Tibial nerve (tissue), 4 donors: ENCODE measurements around the gene COL9A3. TPM values are rescaled to one million over a fixed set of nuclear protein-coding genes. Genes with fewer than 3 reads are reported as not detected.
A peak's percentile ranks its signal among the peaks of the same experiment; 100 is the strongest.

Source experiments
- DNase-seq, 2 donors: peaks; one replicate each; pipeline ENCODE4 v3.0.0-alpha.2; 2019; ENCODE audit warnings: low spot score in 2 of 2
- H3K27ac ChIP-seq, 4 donors: fragments of 200-600 bp; sonication (generic) in 3 of 4; one replicate each; pipeline ENCODE4 v1.5.1; 2017 to 2019; ENCODE audit warnings: mild to moderate bottlenecking in 1 of 4
- H3K27me3 ChIP-seq, 2 donors: fragments of 200-600 bp; sonication (generic) in 1 of 2; one replicate each; pipeline versions ENCODE4 v1.5.1 to v1.6.0; 2017 to 2019
- H3K36me3 ChIP-seq, 3 donors: fragments of 200-600 bp; sonication (generic); one replicate each; pipeline ENCODE4 v1.5.1; 2018 to 2019
- H3K4me1 ChIP-seq, 4 donors: fragments of 200-600 bp; sonication (generic) in 3 of 4; one replicate each; pipeline ENCODE4 v1.5.1; 2017 to 2019
- H3K4me3 ChIP-seq, 4 donors: fragments of 200-600 bp; sonication (generic) in 3 of 4; one replicate each; pipeline ENCODE4 v1.5.1; 2017 to 2019; ENCODE audit warnings: mild to moderate bottlenecking in 1 of 4, moderate library complexity in 1 of 4
- H3K9me3 ChIP-seq, 4 donors: fragments of 200-600 bp; sonication (generic) in 3 of 4; one replicate each; pipeline ENCODE4 v1.5.1; 2017 to 2019
- EP300 ChIP-seq, 2 donors: sonication (generic); formaldehyde crosslinking; IDR thresholded peaks; one replicate each; pipeline ENCODE4 v1.6.1; 2017; ENCODE audit warnings: antibody characterized with exemption in 2 of 2, mild to moderate bottlenecking in 1 of 2
- POLR2A ChIP-seq, 2 donors: fragments of 450-650 bp; IDR thresholded peaks; one replicate each; pipeline ENCODE4 v1.6.1; 2017; ENCODE audit warnings: antibody characterized with exemption in 2 of 2, mild to moderate bottlenecking in 2 of 2, moderate library complexity in 2 of 2
- WGBS, 2 donors: methylation state at CpG; one replicate each; pipeline ENCODE4 v1.1.5; 2018; 5-methylcytosine and 5-hydroxymethylcytosine counted together
- total RNA-seq, 4 donors: library from RNA; depleted of rRNA; stranded (reverse); fragments of >200 nt; gene quantifications; one replicate each; pipeline ENCODE4 v1.1.0, GENCODE V29; 2016
- TF ChIP-seq, protein P1 (sequence below), 5 experiments: fragments of 200-600 bp in 3 of 5; fragments of 450-650 bp in 2 of 5; sonication (generic) in 3 of 5; IDR thresholded peaks; one replicate each; pipeline ENCODE4 v1.5.1; 2016 to 2019; ENCODE audit warnings: antibody characterized with exemption in 5 of 5, mild to moderate bottlenecking in 3 of 5, moderate library complexity in 2 of 5

COL9A3 gene
- total RNA-seq, 4 donors from 2014 or later, result 51.3 to 81.2 (median 63.5) TPM

DNA sequence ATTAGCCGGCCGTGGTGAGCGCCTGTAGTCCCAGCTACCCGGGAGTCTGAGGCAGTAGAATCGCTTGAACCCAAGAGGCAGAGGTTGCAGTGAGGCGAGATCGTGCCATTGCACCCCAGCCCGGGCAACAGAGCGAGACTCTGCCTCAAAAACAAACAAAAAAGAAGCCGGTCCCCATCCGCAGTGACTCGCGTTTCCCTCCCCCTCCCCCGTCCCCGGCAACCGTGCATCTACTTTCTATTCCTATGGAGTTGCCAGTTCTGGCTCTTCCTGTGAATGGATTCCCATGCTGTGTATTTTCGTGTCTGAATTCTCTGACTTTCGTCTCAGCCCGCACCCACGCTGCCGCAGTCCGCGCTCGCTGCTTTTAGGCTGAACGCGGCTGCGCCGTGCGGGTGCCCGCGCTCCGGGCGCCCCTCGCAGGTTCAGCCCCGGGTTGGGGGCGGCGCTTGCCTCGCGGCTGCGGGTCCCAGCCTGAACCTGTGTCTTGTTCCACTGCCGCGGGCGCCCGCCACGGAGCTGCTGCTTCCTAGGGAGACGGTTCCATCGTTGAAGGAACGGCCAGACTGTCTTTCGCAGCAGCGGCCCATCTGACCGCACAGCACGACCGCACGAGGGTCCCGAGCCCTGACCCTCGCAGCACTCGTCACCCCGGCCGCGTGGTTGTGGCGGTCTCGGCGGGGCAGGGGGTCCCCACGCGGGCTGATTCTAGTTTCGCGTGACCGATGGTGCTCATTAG is 21.7 kb upstream of the COL9A3 start:
- TF ChIP-seq, protein P1, sequence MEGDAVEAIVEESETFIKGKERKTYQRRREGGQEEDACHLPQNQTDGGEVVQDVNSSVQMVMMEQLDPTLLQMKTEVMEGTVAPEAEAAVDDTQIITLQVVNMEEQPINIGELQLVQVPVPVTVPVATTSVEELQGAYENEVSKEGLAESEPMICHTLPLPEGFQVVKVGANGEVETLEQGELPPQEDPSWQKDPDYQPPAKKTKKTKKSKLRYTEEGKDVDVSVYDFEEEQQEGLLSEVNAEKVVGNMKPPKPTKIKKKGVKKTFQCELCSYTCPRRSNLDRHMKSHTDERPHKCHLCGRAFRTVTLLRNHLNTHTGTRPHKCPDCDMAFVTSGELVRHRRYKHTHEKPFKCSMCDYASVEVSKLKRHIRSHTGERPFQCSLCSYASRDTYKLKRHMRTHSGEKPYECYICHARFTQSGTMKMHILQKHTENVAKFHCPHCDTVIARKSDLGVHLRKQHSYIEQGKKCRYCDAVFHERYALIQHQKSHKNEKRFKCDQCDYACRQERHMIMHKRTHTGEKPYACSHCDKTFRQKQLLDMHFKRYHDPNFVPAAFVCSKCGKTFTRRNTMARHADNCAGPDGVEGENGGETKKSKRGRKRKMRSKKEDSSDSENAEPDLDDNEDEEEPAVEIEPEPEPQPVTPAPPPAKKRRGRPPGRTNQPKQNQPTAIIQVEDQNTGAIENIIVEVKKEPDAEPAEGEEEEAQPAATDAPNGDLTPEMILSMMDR (IDR thresholded peaks at IDR 0.05), result no peak
- TF ChIP-seq POLR2A (IDR thresholded peaks at IDR 0.05) (no peak), EP300 (IDR thresholded peaks at IDR 0.05) (peak in 1 of 2 donors; percentile 46)
- H3K27me3 ChIP-seq, result no peaks in the 10 kb centered on the region
- DNase-seq, result peak in 1 of 2 donors; percentile 42
- peaks cover 0 to 30% (median 13%) of the 10 kb centered on the region in 3 donors for H3K36me3 ChIP-seq
- no peaks in the 10 kb centered on the region for H3K9me3 ChIP-seq
- WGBS, 2 donors, result 1% methylated on average over 53 to 61 of the region's 68 CpGs
- H3K27ac ChIP-seq, result peak overlapping the region; percentile 96 to 99 (median 98)
- peaks cover 3 to 44% (median 16%) of the 10 kb centered on the region in 4 donors for H3K4me1 ChIP-seq
- peak overlapping the region; percentile 65 to 87 (median 78) for H3K4me3 ChIP-seq

DNA sequence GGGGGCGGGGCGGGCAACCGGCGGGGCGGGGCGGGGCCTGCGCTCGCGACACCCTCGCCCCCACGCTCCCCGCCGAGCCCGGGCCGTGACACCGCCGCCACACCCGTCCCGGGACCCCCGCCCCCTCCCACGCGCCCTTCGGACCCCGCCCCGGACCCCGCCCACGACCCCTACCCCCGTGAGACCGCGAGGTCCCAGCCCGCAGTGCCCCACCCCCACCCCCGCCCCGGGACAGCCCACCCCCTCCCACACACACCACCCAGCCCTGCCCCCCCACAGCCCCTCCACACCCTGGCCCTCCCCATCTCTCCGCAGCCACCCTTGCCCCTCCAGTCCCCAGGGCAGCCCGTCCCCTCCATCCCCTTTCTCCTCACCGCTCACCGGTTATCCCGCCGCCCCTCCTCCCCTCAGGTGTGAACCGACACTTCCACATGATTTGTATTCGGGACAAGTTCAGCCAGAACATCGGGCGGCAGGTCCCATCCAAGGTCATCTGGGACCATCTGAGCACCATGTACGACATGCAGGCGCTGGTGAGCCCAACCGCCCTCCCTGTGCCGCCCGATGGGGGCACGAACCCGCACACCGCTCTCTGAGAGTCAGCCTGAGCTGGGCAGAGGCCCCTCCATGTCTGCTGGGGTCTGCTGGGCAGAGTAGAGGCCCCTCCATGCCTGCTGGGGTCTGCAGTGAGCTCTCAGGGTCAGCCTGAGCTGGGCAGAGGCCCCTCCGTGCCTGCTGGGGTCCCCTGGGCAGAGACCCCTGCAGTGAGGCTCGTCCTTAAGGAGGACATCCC is 20.0 kb upstream of the COL9A3 start:
- Histone ChIP-seq H3K4me1 (peaks cover 3 to 35% (median 12%) of the 10 kb centered on the region in 4 donors), H3K36me3 (peaks cover 0 to 47% (median 19%) of the 10 kb centered on the region in 3 donors), H3K27me3 (no peaks in the 10 kb centered on the region), H3K4me3 (peak overlapping the region; percentile 19 to 87 (median 72)), H3K27ac (peak overlapping the region; percentile 89 to 98 (median 96)), H3K9me3 (no peaks in the 10 kb centered on the region)
- 37 to 49% methylated on average over 9 to 13 of the region's 53 CpGs for WGBS, 2 donors
- DNase-seq, result no peak
- no peak for TF ChIP-seq EP300 (IDR thresholded peaks at IDR 0.05)
- TF ChIP-seq, protein P1 (IDR thresholded peaks at IDR 0.05), result no peak
- TF ChIP-seq POLR2A (IDR thresholded peaks at IDR 0.05), result no peak

DNA sequence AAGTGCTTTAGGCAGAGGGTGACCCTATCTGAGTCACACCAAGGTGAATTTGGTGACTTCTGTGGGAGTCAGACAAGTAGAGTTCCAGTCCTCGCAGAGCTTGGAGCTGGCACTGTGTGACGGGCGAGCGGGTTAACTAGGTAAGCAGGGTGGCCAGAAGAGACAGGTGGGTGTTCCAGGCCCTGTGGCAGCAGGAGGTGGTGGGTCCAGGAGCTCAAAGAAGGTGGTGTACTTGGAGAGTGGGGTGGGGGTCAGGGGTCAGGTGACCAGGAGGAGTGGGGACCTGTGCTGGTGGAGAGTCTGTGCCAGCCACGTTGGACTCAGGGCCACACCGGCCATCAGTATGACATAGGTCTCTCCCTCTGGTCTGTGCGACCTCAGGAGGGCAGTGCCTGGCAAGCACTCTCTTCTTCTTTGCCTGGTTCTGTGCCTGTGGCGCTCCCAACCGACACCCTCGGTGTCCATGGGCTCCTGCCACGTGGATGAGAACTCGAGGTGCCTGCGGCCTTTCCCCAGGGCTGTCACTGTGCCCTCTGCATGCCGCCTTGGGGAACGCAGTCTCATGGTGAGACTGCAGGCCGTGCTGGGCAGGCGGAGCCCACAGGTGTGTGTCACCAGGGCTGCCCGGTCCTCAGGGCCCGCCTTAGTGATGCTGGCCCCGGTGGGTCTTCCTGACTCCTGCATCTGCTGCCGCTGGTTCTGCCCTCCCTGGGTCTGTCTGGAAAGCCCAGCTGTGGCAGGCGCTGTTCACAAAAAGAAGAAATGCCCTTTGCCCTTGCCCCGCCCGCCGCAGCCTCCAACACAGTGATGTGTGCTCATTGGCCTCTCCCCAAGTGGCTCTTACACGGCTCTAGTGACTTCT is 18.9 kb upstream of the COL9A3 start:
- Histone ChIP-seq H3K36me3 (peaks cover 0 to 52% (median 19%) of the 10 kb centered on the region in 3 donors), H3K4me1 (peaks cover 3 to 35% (median 12%) of the 10 kb centered on the region in 4 donors), H3K27ac (peak overlapping the region in 3 of 4 donors; percentile 89 to 98 (median 97)), H3K9me3 (no peaks in the 10 kb centered on the region), H3K4me3 (peak overlapping the region in 1 of 4 donors; percentile 87), H3K27me3 (no peaks in the 10 kb centered on the region)
- TF ChIP-seq, protein P1 (IDR thresholded peaks at IDR 0.05), result no peak
- TF ChIP-seq POLR2A (IDR thresholded peaks at IDR 0.05) (no peak), EP300 (IDR thresholded peaks at IDR 0.05) (no peak)
- no peak for DNase-seq
- WGBS, 2 donors, result 79 to 85% methylated on average over 24 to 26 of the region's 26 CpGs

DNA sequence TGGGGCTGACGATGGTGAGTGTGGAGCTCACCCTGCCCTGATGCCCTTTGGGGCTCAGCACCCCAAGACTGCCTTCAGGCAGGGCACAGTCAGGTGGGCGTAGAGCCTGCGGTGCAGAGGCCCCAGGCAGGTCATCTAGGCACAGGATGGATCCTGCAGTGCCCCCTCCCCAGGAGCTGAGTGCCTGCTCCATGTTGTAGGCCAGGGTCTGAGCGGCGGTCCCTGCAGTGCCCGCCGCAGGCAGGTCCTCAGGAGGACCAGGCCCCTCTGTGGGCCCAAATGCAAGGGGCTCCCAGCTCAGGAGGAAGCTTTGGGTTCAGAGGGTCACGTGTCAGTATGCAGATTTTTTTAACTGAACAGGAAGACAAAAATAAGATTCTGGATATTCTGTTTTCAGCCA is 17.8 kb upstream of the COL9A3 start:
- peaks cover 0 to 32% (median 11%) of the 10 kb centered on the region in 4 donors for H3K4me1 ChIP-seq
- no peaks in the 10 kb centered on the region for H3K27me3 ChIP-seq
- H3K36me3 ChIP-seq, result peaks cover 0 to 52% (median 19%) of the 10 kb centered on the region in 3 donors
- no peaks in the 10 kb centered on the region for H3K9me3 ChIP-seq
- TF ChIP-seq, protein P1 (IDR thresholded peaks at IDR 0.05), result no peak
- TF ChIP-seq POLR2A (IDR thresholded peaks at IDR 0.05) (no peak), EP300 (IDR thresholded peaks at IDR 0.05) (no peak)
- no peak for DNase-seq
- H3K27ac ChIP-seq, result no peak overlapping the region
- WGBS, 2 donors, result 86 to 87% methylated on average over 6 to 8 of the region's 8 CpGs
- no peak overlapping the region for H3K4me3 ChIP-seq
